ENCODE results near the gene METAP2. TPM values are rescaled to one million over a fixed set of nuclear protein-coding genes. Genes with fewer than 3 reads are reported as not detected.
"Not testable (repeated sequence)": the region's sequence is repeated elsewhere in the genome, so short reads cannot be mapped to it uniquely, and the experiment has no call there.

METAP2 gene
- total RNA-seq: 86.5 and 93.7 TPM in 2 replicates

DNA sequence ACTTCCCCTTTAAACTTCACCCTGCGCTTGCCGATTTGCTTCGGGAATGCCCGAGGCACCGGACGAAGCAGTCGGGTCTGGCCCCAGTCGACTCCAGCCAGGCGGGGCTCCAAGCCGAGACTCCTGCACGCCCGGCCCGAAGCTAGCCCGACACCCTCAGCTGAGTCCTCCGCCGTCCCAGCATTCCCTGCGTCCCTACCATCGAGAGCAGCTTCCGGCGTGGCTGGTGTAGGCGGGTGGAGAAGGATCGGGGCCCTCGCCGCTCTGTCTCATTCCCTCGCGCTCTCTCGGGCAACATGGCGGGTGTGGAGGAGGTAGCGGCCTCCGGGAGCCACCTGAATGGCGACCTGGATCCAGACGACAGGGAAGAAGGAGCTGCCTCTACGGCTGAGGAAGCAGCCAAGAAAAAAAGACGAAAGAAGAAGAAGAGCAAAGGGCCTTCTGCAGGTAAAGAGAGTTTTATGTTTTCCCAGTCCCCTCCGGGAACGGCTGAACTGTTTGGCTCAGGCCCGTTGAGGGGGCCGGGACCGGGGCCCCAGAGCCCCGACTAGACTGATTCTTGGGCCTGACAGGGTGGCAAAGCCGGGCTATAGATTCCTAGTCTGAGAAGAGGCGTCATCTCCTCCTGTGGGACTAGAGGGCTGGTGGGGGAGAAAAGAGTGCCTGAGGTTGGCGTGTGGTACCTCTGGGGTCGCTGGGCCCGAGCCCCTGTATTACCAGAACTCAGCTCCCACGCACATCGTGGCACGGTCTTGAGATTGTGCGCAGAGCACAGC lies at the start of gene METAP2:
METAP2 (plus strand) TSS at position 269 of the 776 bp plus-strand sequence; CDS start at position 297, 28 bp downstream.
- DNase-seq (ENCODE audit: low read depth, low spot score): peak; percentile 91

DNA sequence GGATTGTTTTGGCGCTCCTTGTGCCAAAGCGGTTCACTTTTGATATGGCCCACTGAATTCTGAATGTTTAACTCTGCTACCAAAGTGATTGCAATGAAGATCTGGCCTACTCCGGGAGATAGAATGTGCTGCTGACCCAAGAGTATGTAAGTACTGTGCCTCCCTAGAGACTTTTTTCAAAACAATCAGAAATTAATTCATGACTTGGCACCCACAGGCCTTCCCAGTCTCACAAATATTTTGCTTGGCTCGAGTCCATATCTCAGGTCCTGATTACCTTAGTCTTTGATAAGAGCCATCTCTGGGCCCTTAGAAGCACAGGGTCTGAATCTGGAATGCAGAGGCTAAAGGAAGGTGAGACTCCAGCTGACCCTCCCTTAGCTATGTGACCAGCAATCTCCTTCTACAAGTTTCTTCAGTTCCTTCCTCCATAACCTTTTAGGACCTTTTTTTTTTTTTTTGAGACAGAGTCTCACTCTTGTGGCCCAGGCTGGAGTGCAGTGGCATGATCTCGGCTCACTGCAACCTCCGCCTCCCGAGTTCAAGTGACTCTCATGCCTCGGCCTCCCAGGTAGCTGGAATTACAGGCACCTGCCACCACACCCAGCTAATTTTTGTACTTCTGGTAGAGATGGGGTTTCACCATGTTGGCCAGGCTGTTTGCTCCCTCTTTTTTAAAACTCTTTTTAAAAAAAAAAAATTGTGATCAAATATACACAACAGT lies 49.5 kb upstream of the METAP2 start:
- DNase-seq (ENCODE audit: low read depth, low spot score): no peak

DNA sequence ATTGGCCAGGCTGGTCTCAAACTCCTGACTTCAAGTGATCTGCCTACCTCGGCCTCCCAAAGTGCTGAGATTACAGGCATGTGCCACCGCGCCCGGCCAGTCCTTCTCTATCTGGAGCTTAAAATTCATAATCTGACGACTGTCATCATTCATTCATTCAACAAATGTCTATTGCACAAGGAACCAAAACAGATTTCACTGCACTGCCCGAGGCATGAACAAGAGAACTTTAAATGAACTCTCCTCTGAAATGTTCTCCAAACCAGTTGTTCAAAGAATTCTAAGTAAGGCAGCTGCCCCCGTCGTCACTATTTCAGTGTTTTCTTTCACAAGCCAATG lies 44.8 kb upstream of the METAP2 start:
- no peak for DNase-seq (ENCODE audit: low read depth, low spot score)

DNA sequence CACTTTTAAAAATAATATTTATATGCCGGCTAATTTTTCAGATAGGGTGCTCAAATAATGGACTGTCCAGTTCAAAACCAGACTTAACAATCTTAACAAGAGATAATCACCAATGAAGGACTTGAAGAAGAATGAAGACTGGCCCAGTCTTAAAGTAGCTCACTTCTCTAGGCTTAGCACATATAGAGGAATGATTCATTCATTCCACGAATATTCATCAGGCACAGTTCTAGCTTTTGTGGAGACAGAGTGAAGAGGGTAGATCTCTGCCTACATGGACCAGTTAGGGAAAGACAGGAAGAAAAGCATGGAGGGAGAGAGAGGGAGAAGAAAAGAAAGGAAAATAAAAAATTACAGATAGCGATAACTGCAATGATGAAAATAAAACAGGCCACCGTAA lies 42.8 kb upstream of the METAP2 start:
- DNase-seq (ENCODE audit: low read depth, low spot score): no peak

DNA sequence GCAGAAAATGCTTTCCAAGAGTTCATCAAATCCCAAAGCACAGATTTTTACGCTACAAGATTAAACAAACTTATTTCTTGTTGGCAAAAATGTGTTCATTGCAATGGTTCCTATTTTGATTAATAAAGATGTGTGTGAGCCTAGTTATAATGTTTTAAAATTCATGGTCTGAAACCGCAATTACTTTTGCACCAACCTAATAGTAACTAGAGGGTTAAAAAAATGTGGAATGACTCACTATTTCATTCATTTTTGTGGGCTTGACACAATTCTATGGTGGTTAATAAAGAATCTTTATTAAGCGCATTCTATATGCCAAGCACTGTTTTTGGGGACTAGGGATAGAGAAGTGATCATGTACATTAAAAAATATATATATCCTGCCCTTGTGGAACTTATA lies 38.6 kb upstream of the METAP2 start:
- DNase-seq (ENCODE audit: low read depth, low spot score): no peak

DNA sequence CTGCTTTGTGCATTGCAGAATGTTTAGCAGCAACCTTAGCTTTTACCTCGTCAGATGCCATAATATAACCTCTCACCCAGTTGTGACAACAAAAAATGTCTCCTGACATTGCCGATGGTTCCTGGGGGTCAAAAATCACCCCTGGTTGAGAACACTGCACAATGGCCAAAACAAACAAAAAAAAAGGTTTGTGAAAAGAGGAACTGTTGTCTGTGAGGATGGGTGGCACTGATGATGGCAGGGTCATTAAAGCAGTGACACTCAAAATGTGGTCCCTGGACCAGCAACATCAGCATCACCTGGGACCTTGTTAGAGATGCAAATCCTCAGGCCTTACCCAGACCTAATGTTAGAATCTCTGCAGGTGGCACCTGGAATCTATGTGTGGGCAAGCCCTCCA lies 36.4 kb upstream of the METAP2 start:
- DNase-seq (ENCODE audit: low read depth, low spot score): no peak

DNA sequence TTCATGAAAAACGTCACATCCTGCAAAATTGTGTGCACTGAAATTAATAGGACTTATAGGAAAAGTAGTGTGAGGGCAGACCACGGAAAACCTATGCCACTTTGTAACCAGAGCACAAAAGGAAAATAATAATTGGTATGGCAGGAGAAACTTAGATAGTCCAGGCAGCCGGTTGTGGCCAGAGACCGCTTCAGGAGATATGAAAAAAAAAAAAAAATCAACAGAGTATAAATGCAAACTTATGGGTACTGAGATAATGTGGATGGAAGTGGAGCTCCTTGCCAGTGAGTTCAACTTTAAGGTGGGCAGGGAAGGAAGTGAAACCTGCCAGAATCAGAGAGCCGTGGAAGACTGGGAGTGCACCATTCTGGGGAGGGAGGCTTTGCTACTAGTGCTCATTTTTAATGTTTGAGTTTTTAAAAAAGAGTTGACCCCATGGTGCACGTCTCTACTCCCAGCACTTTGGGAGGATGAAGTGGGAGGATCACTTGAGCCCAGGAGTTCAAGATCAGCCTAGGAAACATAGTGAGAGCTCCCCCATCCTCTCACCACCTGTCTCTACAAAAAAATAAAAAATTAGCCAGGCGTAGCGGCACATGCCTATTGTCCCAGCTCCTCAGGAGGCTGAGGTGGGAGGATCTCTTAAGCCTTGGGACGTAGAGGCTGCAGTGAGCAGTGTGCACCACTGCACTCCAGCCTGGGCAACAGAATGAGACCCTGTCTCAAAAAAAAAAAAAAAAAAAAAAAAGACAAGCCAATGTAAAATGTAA lies 34.3 kb upstream of the METAP2 start:
- DNase-seq (ENCODE audit: low read depth, low spot score): no peak

DNA sequence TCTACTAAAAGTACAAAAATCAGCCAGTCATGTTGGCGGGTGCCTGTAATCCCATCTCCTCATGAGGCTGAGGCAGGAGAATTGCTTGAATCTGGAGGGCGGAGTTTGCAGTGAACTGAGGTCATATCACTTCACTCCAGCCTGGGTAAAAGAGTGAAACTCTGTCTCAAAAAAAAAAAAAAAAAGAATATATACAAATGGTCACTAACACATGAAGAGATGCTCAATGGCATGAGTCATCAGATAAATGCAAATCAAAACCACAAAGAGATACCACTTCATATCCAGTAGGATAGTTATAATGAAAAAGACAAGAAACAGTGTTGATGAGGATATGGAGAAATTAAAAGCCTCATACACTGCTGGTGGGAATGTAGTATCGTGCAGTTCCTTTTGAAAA lies 33.6 kb upstream of the METAP2 start:
- no peak for DNase-seq (ENCODE audit: low read depth, low spot score)

DNA sequence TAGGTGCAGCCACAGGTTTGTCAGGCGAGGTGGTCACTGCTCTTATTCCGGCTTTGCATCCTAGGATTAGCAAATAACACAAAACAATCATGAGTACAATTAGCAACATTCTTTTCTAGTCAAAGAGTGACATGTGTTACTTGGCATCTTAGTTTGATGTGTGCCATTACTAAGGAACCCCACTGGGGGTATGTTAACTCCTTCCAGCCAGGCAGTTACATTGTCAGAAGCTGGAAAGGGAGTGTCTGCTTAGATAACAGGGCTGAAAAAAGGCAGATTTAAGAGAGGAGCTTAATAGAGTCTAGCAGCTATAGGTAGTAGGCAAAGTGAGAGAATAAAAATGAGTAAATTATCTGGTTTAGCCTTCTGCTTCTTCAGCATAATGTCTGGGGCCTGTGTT lies 30.5 kb upstream of the METAP2 start:
- DNase-seq (ENCODE audit: low read depth, low spot score): no peak

DNA sequence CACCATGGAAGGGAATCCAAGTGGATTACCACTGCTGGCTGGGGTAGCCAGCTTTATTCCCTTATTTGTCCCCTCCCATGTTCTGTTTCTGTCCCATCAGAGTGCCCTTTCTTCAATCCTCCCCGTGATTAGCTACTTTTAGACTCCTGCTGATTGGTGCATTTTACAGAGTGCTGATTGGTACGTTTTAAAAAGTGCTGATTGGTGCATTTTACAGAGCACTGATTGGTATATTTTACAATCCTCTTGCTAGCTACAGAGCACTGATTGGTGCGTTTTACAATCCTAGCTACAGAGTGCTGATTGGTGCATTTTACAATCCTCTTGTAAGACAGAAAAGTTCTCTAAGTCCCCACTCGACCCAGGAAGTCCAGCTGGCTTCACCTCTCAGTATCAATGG lies 28.9 kb upstream of the METAP2 start:
- not testable (repeated sequence) for DNase-seq (ENCODE audit: low read depth, low spot score)

DNA sequence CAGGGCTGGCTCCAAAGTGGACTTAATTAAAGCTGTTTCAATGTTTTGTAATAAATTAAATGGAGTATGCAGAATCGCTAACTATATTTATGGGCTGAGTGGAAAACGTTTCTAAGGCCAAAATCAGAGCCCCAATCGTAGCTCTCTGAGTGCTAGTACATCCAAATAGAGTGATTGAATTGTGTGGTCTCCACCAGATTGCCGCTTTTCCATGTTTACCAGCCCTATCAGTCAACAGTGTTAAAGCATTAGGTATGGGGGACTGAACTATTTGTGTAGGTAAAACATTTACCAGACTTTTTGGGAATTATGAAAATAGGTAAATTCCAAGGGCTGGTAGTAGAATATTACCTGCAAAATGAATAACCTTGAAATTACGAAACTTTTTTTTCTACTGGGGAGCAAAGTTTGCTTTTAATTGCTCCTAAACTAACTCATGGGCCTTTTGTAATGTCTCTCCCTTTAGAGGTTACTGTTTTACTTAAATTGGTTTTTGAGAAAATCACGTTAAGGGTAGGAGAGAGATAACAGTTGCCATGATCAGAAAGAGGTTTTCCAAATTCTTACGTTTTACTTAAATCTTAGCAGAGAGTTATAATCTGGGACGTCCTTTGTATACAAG lies 28.0 kb upstream of the METAP2 start:
- DNase-seq (ENCODE audit: low read depth, low spot score): no peak

DNA sequence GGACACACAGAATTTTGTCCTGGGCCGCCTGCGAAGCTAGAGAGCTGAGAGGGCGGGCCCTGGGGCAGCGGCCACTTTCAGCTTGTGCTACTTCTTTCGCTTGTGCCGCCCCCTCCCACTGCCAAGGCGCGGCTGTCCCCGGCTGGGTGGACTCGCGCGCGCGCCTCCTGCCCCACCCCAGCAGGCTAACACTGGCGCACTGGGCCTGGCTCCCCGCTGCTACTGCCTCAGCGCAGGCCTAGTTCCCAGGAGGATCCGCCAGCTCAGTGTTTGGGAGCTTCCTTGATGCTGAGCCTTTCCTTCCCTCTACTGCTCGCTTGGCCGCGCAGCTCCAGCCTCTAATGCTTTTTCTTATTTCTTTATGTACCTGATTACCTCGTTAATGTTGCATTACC lies 27.4 kb upstream of the METAP2 start:
- no peak for DNase-seq (ENCODE audit: low read depth, low spot score)

DNA sequence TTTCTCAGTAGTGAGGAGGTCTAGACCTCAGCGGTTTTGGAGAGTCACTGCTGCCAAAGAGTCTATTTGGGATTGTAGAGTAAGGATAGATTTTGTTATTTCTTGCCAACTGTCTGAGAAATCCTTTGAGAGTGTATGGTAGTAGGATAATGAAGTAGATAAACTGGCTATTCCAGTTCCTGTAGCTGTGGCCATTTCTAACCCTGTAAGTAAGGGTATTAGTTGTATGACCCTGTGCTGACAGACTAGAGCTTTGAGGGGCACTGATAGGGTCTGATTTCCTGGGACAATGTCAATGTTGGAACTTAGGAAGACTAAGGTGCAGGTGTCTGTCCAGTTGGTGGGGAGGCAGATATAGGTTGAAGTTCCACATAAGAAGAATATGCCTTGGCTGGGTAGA lies 24.3 kb upstream of the METAP2 start:
- not testable (repeated sequence) for DNase-seq (ENCODE audit: low read depth, low spot score)

DNA sequence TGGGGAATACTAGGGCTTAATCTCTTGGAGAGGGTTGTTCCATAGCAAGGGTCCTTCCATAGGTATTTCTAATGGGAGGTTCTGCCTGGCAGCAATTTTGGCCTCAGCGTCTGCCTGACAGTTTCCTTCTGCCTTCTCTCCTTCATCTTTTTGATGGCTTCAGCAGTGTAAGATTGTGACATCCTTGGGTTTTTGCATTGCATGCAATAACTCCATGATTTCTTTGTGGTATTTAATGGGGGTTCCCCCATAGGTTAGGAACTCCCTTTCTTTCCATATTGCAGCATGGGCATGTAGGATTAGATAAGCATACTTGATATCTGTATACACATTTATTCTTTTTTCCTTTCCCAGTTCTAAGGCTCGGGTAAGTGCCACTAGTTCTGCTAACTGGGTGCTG lies 21.5 kb upstream of the METAP2 start:
- not testable (repeated sequence) for DNase-seq (ENCODE audit: low read depth, low spot score)

DNA sequence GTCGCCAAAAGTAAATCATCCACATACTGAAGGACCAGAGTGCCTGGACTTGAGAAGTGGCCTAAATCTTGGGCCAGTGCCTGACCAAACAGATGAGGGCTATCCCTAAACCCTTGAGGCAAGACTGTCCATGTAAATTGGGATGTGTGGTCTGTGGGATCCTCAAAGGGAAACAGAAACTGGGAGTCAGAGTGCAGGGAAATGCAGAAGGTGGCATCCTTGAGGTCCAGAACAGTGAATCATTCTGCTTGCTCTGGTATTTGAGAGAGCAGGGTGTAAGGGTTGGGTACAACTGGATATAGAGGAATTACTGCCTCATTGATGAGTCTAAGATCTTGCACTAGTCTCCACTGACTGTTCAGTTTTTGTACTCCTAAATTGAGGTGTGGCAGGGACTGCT lies 20.1 kb upstream of the METAP2 start:
- not testable (repeated sequence) for DNase-seq (ENCODE audit: low read depth, low spot score)

DNA sequence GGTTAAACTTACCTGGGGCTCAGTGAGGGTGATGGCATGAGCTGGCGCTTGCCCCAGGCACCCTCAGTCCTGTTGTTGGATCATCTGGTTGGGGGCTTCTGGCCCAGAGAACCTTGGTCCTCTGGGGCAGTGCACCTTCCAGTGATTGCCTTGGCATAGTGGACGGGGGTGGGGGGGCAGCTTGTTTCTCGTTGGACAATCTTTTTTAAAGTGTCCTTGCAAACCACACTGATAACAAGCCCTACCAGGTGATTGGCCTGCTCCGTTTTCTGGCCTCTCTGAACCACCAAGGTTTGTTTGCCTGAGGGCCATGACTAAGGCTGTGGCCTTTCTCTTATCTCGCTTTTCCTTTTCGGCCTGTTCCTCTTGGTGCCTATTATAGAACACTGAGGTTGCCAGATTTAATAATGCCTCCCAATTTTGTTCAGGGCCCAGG lies 19.2 kb upstream of the METAP2 start:
- DNase-seq (ENCODE audit: low read depth, low spot score): not testable (repeated sequence)

DNA sequence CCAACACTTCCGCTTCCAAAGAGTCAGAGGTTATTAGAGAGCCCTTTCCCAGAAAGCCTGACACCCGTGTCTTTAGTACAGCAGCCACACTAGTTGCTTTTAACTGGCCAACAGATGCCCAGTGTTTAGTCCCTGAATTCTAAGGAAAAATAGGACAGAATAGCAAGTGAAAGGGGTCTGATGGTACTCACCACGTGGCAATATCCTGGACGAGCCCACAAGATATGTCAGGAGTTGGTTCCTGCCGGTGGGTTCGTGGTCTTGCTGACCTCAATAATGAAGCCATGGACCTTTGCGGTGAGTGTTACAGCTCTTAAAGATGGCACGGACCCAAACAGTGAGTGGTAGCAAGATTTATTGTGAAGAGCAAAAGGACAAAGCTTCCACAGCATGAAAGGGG lies 16.3 kb upstream of the METAP2 start:
- not testable (repeated sequence) for DNase-seq (ENCODE audit: low read depth, low spot score)

DNA sequence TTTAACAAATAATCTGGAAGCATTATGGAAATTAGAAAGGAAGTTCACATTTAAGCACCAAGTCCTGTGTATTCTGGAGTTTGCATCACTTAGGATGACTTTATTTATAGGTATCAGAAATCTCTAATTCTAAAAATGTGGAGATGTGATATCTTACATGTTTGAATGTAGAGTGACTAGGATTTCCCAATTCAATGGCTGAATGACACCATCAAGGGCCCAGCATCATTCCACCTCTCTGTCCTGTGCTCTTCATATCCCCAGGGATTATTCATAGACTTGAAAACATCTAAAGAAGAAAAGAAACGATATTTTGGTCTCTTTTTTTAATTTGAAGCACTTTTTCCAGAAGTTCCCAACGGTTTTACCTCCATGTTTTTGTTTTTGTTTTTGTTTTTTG lies 15.2 kb upstream of the METAP2 start:
- DNase-seq (ENCODE audit: low read depth, low spot score): no peak

DNA sequence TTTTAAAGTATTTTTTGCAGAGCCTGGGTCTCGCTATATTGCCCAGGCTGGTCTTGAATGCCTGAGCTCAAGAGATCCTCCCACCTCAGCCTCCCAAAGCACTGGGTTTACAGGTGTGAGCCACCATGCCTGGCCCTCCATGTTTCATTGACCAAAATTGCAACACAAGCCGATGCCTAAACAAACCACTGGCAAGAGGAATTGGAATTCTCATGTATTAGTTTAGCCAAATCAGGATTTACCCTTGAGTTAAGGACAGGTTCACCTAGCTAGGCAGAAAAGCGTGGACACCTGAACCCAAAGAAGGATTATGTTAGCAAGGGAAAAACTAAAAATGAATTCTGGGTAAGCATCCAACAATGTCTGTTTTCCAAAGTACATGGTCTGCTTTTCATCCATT lies 14.6 kb upstream of the METAP2 start:
- no peak for DNase-seq (ENCODE audit: low read depth, low spot score)

DNA sequence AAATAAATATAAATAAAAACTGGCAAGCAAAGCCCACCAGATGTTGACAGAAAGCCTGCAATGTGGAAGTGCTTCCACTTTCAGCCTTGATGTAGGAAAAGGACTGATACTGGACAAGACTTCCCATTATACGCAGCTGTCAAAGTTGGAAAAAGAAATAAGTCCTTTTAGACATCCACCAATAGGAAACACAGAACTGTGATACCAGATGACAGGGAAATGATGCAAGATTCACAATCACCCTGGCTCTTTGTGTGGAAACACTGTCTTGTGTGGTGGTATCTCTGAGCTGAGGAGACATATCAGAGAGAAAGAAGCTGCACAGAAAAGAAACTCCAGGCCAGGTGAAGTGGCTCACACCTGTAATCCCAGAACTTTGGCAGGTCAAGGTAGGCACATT lies 13.8 kb upstream of the METAP2 start:
- no peak for DNase-seq (ENCODE audit: low read depth, low spot score)

DNA sequence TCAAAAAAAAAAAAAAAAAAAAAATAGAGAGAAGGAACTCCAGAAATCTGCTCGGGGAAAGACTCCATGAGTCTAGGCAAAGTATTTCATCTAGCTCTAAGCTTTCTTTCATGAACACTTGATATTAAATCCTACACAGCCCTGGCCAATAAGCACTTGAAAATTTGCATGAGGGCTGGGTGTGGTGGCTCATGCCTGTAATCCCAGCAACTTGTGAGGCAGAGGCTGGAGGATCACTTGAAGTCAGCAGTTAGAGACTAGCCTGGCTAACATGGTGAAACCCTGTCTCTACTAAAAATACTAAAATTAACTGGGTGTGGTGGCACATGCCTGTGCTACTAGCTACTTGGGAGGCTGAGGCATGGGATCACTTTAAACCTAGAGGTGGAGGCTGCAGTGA lies 13.1 kb upstream of the METAP2 start:
- no peak for DNase-seq (ENCODE audit: low read depth, low spot score)

DNA sequence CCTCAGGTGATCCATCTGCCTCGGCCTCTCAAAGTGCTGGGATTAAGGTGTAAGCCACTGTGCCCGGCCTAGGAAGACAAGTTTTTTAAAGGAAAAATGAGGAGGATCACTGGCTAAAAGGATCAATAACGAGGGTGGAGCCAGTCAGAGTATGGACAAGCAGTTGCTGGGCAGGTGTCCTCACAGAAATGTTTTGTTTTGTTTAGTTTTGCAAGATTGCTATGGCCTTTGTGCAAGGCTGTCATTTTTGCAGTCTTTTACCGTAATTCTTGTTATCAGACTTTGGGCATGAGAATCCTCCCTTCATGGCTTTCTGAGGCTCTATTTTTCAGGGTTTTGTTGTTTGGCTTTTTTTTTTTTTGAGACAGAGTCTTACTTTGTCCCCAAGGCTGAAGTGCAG lies 11.9 kb upstream of the METAP2 start:
- DNase-seq (ENCODE audit: low read depth, low spot score): no peak

Data from pulmonary artery endothelial cell (primary cell).